Measurements from ENCODE around the gene ZNF445.
"Not testable (repeated sequence)": the region's sequence is repeated elsewhere in the genome, so short reads cannot be mapped to it uniquely, and the experiment has no call there.

The ZNF445 gene

DNA sequence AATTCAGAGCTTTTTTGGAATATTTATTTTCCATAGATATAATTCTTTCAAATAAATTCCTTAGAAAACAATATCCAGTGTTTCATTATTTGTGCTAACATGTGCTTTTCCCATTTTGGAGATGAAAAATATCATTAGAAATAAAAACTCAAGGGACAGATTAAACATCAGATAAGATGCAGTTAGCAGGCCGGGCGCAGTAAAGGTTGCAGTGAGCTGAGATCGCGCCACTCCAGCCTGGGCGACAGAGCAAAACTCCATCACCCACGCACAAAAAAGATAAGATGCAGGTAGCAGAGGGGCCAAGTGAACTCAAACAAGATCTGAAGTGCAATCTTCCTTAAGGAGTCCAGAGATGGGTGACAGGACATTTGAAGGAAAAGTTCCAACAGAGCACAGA, 48.0 kb downstream of the ZNF445 start:
- DNase-seq, result no peak

DNA sequence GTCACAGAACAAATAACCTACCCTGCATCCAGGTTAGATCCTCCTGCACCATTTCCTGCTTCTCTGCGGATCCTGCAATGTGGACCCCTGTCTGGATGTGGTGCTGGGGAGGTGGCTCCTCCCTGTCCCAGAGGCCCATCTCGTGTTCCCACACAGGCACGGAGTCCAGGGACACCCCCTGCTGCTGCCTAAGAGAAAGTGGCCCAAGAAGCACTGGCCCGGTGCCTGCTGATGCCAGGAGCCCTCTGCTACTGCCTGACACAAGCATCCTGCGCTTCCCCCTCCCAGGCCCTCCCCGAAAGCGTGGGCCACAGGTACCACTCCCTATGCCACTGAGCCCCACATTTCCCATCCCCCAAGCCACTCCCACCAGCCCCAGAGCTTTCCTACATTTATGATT, 48.6 kb downstream of the ZNF445 start:
- DNase-seq, result no peak

DNA sequence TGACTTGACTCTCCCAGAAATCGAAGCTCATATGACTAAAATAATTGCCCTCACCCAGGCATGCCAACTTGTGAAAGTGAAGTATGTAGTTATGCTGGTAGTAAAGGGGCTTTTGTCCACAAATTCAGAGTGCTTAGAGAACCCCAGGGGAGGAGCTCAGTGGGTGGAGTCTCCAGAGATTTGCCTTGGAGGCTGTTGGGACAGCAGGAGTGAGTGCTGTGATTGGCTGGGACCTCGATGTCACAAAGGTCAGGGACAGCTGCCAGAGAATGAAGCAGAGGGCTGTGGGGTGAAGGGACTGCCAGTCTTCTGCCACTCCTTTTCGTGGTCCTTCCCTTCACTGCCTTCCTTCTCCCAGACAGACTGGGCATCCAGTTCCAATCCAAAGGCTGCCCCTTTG, 49.8 kb downstream of the ZNF445 start:
- no peak for DNase-seq

DNA sequence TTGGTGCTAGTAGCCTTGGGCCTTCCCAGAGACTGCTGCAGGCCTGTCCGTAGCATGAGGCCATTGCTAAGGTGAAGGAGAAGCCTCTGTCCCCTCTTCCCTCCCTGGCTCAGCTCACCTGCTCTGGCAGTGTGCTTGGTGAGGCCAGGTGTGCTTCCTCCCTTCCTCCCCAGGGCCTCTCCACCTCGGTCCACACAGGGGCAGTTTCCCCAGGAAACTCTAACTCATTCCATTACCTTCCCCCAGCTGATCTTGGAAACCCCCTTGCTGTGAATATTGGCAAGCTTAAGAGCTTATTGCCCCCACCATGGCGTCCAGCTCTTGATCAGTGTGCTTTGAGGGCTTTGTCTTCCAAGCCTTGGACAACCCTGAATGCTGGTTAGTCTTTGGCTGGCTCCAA, 52.7 kb downstream of the ZNF445 start:
- no peak for DNase-seq

DNA sequence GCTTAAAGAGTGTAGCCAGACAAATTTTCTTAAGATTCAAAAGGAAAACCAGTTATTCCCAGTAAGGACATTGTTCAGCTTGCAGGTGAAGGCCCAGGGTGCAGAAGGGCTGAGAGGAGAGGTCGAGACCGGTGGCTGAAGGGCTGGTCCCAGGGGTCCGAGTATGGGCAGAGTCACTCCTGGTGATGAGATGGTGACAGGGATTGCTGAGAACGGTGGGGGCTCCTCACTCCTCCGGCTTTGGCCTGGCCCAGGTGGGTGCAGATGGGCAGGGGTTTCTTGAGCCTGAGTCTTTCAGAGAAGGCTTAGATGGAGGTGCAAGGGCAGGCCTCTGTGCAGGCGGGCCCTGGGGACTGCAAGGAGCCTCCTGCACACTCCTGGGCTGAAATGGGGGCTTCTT, 56.2 kb downstream of the ZNF445 start:
- no peak for DNase-seq

DNA sequence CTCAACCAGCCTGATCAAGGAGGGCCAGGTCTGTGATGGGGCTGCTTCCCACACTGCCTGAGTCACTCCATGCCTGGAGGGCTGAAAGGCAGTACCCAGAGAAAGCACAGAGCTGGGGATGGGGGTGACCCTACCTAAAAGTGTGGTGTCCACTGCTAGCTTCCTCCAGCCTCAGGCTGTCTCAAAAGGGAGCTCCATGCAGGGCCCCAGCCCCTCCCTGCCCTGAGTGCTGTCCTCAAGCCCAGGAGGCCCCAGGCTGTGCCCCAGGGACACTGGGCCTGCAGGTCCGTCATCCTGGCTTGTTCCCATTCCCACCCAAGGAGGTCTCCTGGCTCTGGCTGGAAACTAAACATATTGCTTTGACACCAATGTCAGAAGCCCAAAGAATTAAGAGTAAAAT, 56.8 kb downstream of the ZNF445 start:
- DNase-seq, result no peak

DNA sequence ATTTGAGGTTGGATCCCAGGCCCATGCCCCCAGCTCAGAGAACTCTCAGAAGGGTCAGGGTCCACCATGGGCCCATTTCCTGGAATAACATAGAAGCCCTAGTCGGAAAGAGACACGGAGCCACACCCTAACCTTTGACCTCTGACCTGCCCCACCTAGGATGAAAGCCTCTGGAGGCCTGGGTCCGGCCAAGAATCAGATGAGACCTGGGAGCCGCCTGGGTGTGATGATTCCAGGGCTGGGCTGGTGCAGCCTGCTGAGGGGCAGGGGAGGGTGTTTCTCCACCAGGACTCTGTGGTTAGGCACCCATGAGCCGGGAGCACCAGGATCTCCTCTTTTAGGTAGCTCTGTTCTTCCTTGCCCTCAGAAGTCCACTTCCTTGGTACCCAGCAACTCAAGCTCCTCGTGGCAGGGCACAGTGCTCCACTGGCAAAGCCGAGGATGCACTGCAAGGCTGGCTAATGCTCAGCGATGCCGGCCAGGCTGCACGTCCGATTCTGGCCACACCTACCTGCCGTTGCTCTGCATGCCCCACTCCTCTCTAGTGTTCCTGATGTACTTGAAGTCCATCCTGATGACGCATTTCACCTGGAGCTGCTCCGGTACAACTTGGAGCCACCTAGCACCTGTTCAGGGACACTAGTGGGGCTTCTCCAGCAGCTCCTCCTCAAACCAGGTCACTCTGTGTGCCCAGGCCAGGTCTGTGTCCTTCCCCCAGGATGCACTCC, 57.4 kb downstream of the ZNF445 start:
- no peak for DNase-seq

DNA sequence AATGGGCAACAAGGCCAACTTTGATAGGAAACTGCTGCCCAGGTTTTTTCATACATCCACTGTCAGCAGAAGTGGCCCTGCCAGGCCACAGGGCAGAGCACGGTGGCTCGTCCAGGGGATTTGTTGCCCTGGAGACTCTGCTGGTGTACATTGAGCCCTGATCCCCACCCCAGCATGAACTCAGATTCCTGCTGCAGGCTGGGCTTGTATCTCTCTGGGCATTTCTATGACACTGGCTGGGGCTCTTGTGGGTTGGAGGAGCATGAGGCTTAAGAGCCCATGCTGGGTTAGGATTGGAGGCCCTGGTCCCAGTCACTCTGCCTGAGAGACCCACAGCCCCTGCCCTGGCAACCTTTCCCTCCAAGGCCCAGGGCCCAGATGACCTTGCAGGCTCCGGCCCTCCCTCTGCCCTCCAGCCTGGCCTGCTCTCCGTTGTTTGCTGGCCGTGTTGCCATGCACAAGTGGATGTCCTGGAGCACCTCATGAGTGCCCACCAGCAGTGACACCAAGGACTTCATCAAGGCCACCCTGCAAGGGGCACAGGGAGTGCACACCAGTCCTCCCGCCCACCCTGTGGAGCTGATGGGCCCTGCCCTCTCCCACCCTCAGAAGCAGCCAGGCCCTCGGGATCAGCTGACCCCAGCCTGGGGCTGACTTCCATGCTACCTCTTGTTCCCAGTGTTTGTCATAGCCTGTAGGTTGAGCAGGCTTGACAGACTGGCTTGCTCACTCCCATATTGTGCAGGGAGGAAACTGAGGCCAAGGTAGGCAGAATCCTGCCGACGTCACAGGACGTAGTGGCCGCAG, 58.2 kb downstream of the ZNF445 start:
- DNase-seq, result no peak

DNA sequence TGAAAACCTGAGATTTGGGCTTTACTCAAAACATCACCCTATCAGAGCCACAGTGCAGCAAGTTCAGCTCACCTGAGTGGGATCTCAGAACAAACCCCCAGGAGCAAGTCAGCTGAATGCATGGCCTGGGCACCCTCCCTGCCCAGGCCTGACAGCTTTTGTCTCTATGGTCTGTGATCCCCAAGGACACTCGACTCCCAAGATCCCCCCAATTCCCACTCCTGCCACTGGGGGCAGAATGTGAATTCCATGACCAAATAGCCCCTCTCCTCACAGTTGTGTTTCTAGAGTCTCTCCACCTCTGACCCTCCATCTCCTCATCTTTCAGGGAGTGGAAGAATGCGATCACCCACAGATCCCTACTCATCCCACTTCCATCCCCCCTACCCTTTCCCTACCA, 58.9 kb downstream of the ZNF445 start:
- no peak for DNase-seq

DNA sequence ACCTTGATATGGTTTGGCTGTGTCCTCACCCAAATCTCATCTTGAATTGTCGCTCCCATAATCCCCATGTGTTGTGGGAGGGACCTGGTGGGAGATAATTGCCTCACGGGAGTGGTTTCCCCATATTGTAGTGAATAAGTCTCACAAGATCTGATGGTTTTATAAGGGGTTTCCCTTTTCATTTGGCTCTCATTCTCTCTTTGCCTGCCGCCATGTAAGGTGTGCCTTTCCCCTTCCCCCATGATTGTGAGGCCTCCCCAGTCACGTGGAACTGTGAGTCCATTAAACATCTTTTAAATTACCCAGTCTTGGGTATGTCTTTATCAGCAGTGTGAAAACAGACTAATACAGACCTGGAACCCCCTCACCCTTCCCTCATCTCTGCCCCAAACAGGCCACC, 59.4 kb downstream of the ZNF445 start:
- DNase-seq, result not testable (repeated sequence)

DNA sequence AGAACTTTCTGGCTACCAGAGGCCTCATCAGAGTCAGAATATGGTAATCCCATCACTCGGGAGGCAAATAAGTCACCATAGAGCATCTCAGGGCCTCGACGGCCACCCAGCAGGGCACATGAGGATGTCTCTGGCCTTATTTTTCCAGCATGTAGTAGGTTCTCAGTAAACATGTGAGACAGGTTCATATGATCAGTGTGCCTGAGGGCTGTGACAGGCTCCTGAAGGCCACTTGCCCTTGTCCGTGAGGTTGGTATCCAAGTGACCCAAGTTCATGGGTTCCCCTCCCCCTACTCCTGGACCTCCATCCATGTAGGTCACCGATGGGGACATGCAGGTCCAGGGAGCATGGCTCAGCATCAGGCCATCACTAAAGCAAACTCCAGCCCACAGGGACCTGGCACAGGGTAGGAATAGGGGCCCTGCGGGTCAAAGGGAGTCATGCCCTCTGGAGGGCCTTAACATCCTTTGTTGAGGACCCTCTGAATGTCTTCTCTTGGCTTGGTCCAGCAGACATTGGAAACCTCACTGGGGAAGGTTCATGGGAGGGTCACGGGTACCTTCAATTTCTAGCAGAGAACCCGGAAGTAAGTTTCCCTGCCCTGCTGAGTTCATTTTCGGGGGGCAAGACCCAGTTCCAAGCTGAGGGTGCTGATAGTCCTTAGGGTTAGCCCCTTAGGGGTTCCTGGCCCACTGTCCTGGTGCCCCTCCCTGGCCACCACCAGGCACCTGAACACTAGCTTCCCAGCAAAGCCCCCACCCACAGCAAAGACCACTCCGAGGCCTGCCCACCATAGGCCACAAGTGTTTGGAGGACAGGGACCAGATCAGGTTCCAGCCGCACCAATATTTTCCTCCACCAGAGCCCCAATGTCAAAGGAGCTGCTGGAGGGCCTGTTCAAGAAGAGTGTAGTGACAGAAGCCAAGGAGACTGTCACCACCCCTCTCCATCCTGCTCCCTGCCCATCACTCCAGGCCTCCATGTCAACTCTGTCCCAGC, 61.1 kb downstream of the ZNF445 start:
- no peak for DNase-seq

DNA sequence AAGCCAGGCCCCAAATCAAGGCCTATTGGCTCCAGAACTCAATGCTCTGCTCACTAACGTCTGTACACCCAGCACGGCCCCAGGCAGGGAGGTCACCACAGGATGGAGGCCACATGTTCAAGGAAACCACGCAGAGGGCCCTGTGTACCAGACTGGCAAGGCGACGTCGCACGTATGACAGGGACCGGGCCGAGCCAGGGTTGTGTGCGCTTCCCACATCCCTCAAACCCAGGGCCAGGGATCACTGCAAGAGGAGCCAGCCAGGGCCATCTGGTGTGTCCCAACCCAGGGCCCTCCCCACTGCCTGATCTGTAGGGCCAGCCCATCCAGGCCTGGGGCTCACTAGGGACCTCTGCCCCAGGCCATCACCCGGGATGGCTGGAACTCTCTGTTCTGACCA, 62.0 kb downstream of the ZNF445 start:
- DNase-seq, result no peak

DNA sequence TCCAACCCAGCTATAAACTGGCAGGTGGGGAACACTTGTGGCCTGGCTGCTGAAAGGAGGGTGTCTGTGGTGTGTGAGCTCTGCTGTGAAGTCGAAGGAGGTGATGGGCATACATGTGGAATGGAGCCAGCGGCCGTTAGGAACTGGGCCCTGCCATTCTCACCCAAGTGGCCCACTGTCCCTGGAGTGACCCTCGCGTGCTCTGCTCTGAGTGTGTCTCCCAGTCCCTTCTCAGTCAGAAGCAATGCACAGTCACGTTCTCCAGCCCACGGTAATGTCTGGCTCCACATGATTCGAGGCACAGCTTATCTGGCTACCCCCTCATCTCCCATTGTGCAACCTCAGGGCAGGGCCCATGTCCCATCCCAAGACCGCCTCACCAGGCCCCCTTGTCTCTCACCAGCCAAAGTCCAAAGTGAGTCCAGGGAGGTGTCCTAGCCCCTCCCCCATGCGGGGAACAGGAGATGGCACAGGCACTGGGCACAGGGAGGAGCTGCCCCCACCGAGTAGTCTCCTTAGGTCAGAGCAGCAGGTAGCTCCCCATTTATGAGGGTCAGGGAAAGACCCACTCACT, 62.9 kb downstream of the ZNF445 start:
- no peak for DNase-seq

DNA sequence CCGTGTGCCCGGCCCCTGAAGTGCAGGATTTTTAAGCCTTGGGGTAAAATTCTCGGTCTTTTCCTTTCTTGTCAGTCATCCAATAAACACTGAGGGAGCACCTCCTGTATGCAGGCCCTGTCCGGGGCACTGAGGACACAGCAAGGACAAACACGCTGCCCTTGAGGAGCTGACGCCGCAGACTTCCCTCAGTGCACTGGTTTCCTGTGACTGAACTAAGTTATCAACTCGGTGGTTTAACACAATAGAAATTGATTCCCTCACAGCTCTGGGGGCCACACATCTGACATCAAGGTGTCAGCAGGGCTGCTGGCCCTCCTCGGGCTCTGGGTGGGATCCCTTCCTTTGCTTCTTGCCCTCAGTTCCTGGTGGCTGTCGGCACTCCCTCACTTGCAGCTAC, 65.1 kb downstream of the ZNF445 start:
- no peak for DNase-seq

DNA sequence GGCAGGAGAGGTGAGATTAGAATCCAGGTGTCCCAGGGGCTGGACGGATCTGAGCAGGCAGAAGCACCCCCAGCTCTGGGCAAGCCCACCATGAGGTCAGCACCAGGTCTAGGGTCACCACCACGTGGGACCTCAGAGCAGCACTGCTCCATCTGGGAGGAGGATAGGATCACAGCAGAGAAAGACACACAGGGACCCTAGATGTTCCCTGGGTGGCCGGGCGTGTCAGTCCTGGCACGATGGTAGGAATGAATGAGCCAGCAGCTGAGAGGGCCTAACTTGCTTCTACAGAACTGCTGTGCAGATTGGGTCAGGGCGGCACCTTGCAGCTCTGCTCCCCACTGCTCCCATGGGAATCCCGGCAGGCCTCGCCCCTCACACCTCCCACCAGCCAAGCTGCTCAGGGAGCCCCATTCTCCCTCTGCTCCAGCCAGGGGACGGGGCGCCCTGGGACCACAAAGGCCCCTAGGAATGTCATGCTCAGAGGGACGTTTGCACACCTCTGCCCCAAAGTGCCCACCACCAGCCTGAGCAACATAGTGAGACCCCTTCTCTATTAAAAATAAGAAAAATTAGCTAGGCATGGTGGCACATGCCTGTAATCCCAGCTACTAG, 66.3 kb downstream of the ZNF445 start:
- no peak for DNase-seq

DNA sequence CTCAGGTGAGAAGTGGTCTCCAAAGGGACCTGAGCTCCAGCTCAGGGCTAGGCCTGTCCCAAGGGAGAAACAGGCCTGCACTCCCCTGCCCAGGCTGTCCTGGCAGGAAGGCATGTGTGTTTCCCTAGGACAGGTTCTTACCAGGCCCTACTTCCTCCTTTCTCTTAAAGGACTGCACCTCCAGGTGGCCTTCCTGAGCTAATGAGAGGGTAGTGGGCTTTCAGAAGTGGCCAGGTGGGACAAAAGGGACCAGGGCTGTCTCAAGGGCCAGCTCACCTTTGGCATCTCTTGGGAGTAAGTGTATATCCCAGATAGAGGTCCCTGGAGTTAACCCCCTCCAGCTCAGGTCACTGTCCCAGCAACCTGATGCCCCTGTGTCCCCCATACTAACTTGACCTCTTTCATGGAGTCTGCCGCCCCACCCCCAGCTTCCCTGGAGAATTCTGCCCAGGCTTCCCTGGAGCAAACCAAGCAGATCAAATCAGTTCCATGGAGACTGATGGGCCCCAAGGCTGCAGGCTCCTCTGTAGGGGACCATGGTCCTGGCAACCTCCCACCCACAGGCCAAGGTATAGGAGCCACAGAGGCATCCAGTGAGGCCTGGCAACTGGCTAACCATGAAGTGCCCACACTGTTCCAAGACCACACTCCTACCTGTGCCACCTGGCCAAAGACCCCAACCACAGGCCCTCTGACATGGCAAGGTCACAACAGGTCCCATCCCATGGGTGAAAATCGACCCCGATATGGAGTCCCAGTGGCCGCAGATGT, 67.6 kb downstream of the ZNF445 start:
- no peak for DNase-seq

DNA sequence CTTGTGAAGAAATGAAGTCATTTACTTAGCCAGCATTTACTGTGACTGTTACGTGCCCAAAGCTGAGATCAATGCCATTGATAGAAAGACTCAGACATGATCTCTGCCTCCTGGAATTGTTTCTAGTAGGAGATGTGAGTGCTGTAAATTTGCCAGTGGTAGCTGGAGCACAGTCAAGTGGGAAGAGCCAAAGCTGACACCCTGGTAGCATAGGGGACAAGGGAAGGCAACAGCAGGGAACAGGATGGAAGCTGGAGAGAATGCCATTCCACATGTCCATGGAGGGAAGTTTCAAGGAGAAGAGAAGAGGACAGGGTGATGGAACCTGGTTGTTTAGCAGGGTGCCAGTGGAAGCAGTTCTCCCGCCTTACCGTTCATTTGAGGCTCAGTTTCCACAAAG, 74.9 kb downstream of the ZNF445 start:
- DNase-seq, result no peak

DNA sequence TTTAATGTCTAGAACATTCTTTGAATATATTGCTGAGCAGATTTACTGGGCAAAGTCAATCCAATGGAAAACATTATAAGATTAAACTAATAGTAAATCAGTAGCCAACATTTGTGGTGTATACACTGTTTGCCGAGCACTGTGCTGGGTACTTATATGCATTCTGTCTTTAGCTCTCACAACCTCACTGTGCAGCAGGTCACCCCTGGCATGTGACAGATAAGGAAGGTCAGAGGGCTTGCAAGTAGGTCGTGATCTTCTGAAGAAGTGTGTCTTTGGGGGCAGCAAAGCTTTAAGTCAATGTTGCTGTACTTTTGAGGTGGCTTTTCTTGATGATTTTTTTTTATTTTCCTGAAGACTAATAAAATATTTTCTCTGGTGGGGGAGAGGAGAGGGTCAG, 76.7 kb downstream of the ZNF445 start:
- DNase-seq, result no peak

DNA sequence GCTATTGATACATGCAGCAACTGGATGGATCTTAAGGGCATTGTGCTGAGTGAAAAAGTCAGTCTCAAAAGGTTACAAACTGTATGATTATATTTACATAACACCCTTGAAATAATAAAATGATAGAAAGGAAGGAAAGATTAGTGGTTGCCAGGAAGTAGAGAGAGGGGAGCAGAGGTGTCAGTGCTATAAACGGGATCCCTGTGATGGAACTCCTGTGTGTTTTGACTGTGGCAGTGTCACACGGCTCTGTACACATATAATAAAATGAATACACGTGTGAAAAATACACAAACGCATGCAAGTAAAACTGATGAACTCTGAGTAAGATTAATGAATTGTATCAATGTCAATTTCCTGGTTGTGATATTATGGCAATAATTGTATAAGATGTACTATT, 78.6 kb downstream of the ZNF445 start:
- DNase-seq, result no peak

DNA sequence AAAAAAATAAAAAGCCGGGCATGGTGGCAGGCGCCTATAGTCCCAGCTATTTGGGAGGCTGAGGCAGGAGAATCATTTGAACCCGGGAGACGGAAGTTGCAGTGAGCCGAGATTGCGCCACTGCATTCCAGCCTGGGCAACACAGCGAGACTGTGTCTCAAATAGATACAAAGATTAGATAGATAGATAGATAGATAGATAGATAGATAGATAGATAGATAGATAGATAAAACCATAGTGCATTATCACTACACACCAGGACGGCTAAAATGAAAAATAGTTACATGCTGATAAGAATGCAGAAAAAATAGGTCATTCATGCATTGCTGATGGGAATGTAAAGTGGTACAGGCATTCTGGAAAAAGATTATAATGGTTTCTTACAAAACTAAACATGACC, 79.2 kb downstream of the ZNF445 start:
- DNase-seq, result not testable (repeated sequence)

Data from DMS 273 treated with DMSO at 0.1 percent for 48 hours (cell line).